ENCODE measurements around the gene ZNF697.

DNA sequence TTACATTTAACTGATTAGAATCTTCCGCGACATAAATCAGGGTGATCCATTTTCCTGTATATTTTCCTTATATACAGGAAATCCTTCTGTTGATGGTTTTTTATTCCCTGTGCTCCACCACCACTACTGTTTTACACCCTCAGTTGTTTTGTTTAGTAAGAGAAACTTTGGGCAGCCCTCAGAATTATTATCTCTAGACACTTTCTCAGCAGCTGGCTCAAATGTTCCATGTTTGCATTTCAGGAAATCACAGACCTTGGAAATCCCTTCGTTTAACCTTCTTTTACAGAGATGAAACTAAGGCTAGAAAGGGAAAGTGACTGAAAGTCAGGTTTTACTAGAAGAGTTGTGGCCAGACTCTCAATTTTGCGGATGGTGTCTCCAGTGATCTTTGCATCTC lies 15.2 kb downstream of the ZNF697 start:
- TF ChIP-seq, protein P1, sequence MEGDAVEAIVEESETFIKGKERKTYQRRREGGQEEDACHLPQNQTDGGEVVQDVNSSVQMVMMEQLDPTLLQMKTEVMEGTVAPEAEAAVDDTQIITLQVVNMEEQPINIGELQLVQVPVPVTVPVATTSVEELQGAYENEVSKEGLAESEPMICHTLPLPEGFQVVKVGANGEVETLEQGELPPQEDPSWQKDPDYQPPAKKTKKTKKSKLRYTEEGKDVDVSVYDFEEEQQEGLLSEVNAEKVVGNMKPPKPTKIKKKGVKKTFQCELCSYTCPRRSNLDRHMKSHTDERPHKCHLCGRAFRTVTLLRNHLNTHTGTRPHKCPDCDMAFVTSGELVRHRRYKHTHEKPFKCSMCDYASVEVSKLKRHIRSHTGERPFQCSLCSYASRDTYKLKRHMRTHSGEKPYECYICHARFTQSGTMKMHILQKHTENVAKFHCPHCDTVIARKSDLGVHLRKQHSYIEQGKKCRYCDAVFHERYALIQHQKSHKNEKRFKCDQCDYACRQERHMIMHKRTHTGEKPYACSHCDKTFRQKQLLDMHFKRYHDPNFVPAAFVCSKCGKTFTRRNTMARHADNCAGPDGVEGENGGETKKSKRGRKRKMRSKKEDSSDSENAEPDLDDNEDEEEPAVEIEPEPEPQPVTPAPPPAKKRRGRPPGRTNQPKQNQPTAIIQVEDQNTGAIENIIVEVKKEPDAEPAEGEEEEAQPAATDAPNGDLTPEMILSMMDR (IDR thresholded peaks at IDR 0.05) = no peak
- TF ChIP-seq SIN3A (IDR thresholded peaks at IDR 0.05; ENCODE audit: borderline replicate concordance, insufficient read depth, low read depth, low read length) = no peak
- no peak for TF ChIP-seq TCF7L2 (IDR thresholded peaks at IDR 0.05; ENCODE audit: low read depth, low read length)

All from Panc1 (cell line).